IPS-11a (cell line): Measurements from ENCODE around the gene FGF9.
A peak's percentile ranks its signal among the peaks of the same experiment; 100 is the strongest.

ENCODE experiments used
- H3K4me3 ChIP-seq: one replicate; pipeline ENCODE4 v1.5.1; 2013; ENCODE audit warnings: low read depth, low read length, control low read depth

Gene FGF9

GRCh38 chr13:21670883-21671619, at the start of gene FGF9:
Gene FGF9 (plus strand): TSS chr13:21671073. CDS start chr13:21671913, 840 bp downstream.
- peak within 1 kb of the TSS; percentile 35 for H3K4me3 ChIP-seq

- H3K4me3 ChIP-seq = no peak overlapping the region
Observed at GRCh38 chr13:21625366-21625765, 45.5 kb upstream of the FGF9 start.

GRCh38 chr13:21632196-21632595, 38.7 kb upstream of the FGF9 start:
- H3K4me3 ChIP-seq = no peak overlapping the region

- H3K4me3 ChIP-seq = no peak overlapping the region
Observed at GRCh38 chr13:21636656-21637055, 34.2 kb upstream of the FGF9 start.

GRCh38 chr13:21637296-21637695, 33.6 kb upstream of the FGF9 start:
- H3K4me3 ChIP-seq = no peak overlapping the region

GRCh38 chr13:21638319-21639282, 32.3 kb upstream of the FGF9 start:
- H3K4me3 ChIP-seq = no peak overlapping the region

- H3K4me3 ChIP-seq = no peak overlapping the region
Observed at GRCh38 chr13:21639561-21639960, 31.3 kb upstream of the FGF9 start.

- H3K4me3 ChIP-seq = no peak overlapping the region
Observed at GRCh38 chr13:21641629-21642028, 29.2 kb upstream of the FGF9 start.

- H3K4me3 ChIP-seq = no peak overlapping the region
Observed at GRCh38 chr13:21657538-21657937, 13.3 kb upstream of the FGF9 start.

- no peak overlapping the region for H3K4me3 ChIP-seq
Observed at GRCh38 chr13:21659087-21659486, 11.8 kb upstream of the FGF9 start.

- H3K4me3 ChIP-seq = no peak overlapping the region
Observed at GRCh38 chr13:21661097-21661909, 9.6 kb upstream of the FGF9 start.

GRCh38 chr13:21663197-21663596, 7.7 kb upstream of the FGF9 start:
- no peak overlapping the region for H3K4me3 ChIP-seq

GRCh38 chr13:21668732-21669275, 2.1 kb upstream of the FGF9 start:
- H3K4me3 ChIP-seq = peak overlapping the region; percentile 35

GRCh38 chr13:21670006-21670882, 629 bp upstream of the FGF9 start:
- H3K4me3 ChIP-seq = peak overlapping the region; percentile 35

GRCh38 chr13:21671620-21672286, 880 bp downstream of the FGF9 start:
- H3K4me3 ChIP-seq = no peak overlapping the region

- no peak overlapping the region for H3K4me3 ChIP-seq
Observed at GRCh38 chr13:21672287-21672680, 1.4 kb downstream of the FGF9 start.

GRCh38 chr13:21672796-21673538, 2.1 kb downstream of the FGF9 start:
- H3K4me3 ChIP-seq = peak overlapping the region; percentile 40

- peak overlapping the region; percentile 40 for H3K4me3 ChIP-seq
Observed at GRCh38 chr13:21673539-21673788, 2.6 kb downstream of the FGF9 start.
